K562 (cell line): Measurements from ENCODE around the gene TARP.
A peak's percentile ranks its signal among the peaks of the same experiment; 100 is the strongest.

ENCODE experiments used
- ATAC-seq: fragments of 200-7000 bp; cut with Tn5 transposase; 3 replicates; pipeline ENCODE4 v1.9.1; 2020; ENCODE audit warnings: moderate library complexity
- BruUV-seq: library from RNA; stranded (reverse); fragments of 400-500 nt; replicated peaks from 2 replicates; lab custom pipeline; 2021; lab: Mats Ljungman, UMichigan
- CTCF ChIA-PET: fragments of 300-600 bp; formaldehyde crosslinking; extraction: SDS; loops from one replicate; lab custom pipeline; 2021; ENCODE audit warnings: low intra/inter-chr PET ratio; lab: Yijun Ruan, JAX
- POLR2A ChIA-PET: fragments of 300-600, 350-650 bp; sonication (Branson Sonifier 250); formaldehyde crosslinking; extraction: SDS; loops from one replicate; lab custom pipeline; 2021; ENCODE audit warnings: antibody characterized with exemption, inconsistent platforms; lab: Yijun Ruan, JAX
- DNase-seq, 4 experiments: peaks; one replicate each; pipeline versions ENCODE4 v3.0.0 to v3.0.0-alpha.2; 2011 to 2018; ENCODE audit warnings: low spot score in 3 of 4, mixed read lengths in 3 of 4; ENCODE audit errors: extremely low read depth in 1 of 4
- FAIRE-seq: peaks from 2 replicates; lab custom pipeline; 2011; peaks lifted over from hg19 to GRCh38; lab: Jason Lieb, UNC
- H2AFZ ChIP-seq: 2 replicates; pipeline ENCODE4 v1.6.0; 2011; ENCODE audit warnings: low read depth, low read length, control low read depth, inconsistent platforms
- H3K27ac ChIP-seq: fragments of 200-600 bp; 3 replicates; pipeline ENCODE4 v1.8.0; 2011; ENCODE audit warnings: low read depth, mild to moderate bottlenecking, control low read depth, inconsistent platforms, low read length, moderate library complexity, mixed read lengths; ENCODE audit errors: extremely low read depth
- H3K27me3 ChIP-seq, 2 experiments: fragments of 300-600 bp in 1 of 2; 2 replicates in 1 of 2; 3 replicates in 1 of 2; pipeline versions ENCODE4 v1.6.0 to v1.8.0; 2011; ENCODE audit warnings: inconsistent platforms in 2 of 2, low read length in 2 of 2, mild to moderate bottlenecking in 1 of 2, mixed read lengths in 1 of 2, moderate library complexity in 1 of 2; ENCODE audit not compliant: control insufficient read depth in 2 of 2, insufficient read depth in 2 of 2
- H3K36me3 ChIP-seq: fragments of 300-600 bp; 3 replicates; pipeline ENCODE4 v1.8.0; 2011; ENCODE audit warnings: mild to moderate bottlenecking, low read length, inconsistent platforms; ENCODE audit not compliant: control insufficient read depth, insufficient read depth
- H3K4me1 ChIP-seq, 2 experiments: fragments of 200-600 bp in 1 of 2; replicated peaks in 1 of 2; 2 replicates in 1 of 2; 3 replicates in 1 of 2; pipeline versions ENCODE4 v1.5.1 to v1.8.0; 2011; ENCODE audit warnings: inconsistent platforms in 2 of 2, low read length in 2 of 2, mild to moderate bottlenecking in 1 of 2, mixed read lengths in 1 of 2, moderate library complexity in 1 of 2; ENCODE audit not compliant: control insufficient read depth in 2 of 2, insufficient read depth in 2 of 2
- H3K4me2 ChIP-seq: 2 replicates; pipeline ENCODE4 v1.6.1; 2011; ENCODE audit warnings: low read length, control low read depth, inconsistent platforms, mixed read lengths; ENCODE audit not compliant: insufficient read depth
- H3K4me3 ChIP-seq: fragments of 200-600 bp; sonication (generic), shearing (Covaris generic); 2 replicates; pipeline ENCODE4 v1.5.1; 2016; ENCODE audit warnings: control low read depth, inconsistent platforms
- H3K79me2 ChIP-seq: fragments of 200-600 bp; 3 replicates; pipeline ENCODE4 v1.8.0; 2011; ENCODE audit warnings: low read length, inconsistent platforms; ENCODE audit not compliant: control insufficient read depth, insufficient read depth
- H3K9ac ChIP-seq, 2 experiments: 2 replicates each; pipeline versions ENCODE4 v1.6.0 to v1.6.1; 2011; ENCODE audit warnings: low read depth in 2 of 2, low read length in 2 of 2, control low read depth in 1 of 2, inconsistent platforms in 1 of 2, mild to moderate bottlenecking in 1 of 2, mixed read lengths in 1 of 2; ENCODE audit not compliant: insufficient read depth in 1 of 2
- H3K9me1 ChIP-seq: one replicate; pipeline ENCODE4 v1.6.0; 2011; ENCODE audit warnings: inconsistent platforms, mild to moderate bottlenecking, low read length, moderate library complexity; ENCODE audit not compliant: control insufficient read depth, insufficient read depth
- H3K9me3 ChIP-seq: replicated peaks from 2 replicates; pipeline ENCODE4 v1.5.1; 2011; ENCODE audit warnings: low read depth, low read length, inconsistent platforms; ENCODE audit not compliant: control insufficient read depth, insufficient read depth
- H4K20me1 ChIP-seq: replicated peaks from 2 replicates; pipeline ENCODE4 v1.6.1; 2011; ENCODE audit warnings: low read length, inconsistent platforms, mixed read lengths; ENCODE audit not compliant: control insufficient read depth, insufficient read depth
- ATF3 ChIP-seq, 2 experiments: fragments of 450-650 bp in 1 of 2; sonication (generic) in 1 of 2; formaldehyde crosslinking in 1 of 2; IDR thresholded peaks in 1 of 2; conservative IDR thresholded peaks in 1 of 2; 2 replicates each; pipeline versions ENCODE4 v1.6.1 to v1.8.1; 2016 to 2023; ENCODE audit warnings: mild to moderate bottlenecking in 2 of 2, moderate library complexity in 2 of 2, inconsistent platforms in 1 of 2, missing genetic modification reagents in 1 of 2
- EGR1 ChIP-seq: fragments of 450-650 bp; conservative IDR thresholded peaks from 2 replicates; pipeline ENCODE4 v1.6.1; 2017; ENCODE audit warnings: mild to moderate bottlenecking
- FOSL1 ChIP-seq: fragments of 200-800 bp; sonication (Bioruptor generic); conservative IDR thresholded peaks from 2 replicates; pipeline ENCODE4 v1.6.1; 2016; ENCODE audit warnings: missing genetic modification characterization, missing compliant biosample characterization
- HNRNPL ChIP-seq: fragments of 200-400 bp; formaldehyde crosslinking; IDR thresholded peaks from 2 replicates; pipeline ENCODE4 v1.6.1; 2017; ENCODE audit warnings: low read depth, mild to moderate bottlenecking, low read length
- KDM1A ChIP-seq, 2 experiments: fragments of 450-650 bp; IDR thresholded peaks; 2 replicates each; pipeline ENCODE4 v1.6.1; 2016; ENCODE audit warnings: mild to moderate bottlenecking in 2 of 2
- NFE2 ChIP-seq: IDR thresholded peaks from 2 replicates; pipeline ENCODE4 v1.6.1; 2014; ENCODE audit warnings: antibody characterized with exemption, low read depth
- NFIC ChIP-seq: fragments of 450-650 bp; IDR thresholded peaks from 2 replicates; pipeline ENCODE4 v1.6.1; 2017; ENCODE audit warnings: mild to moderate bottlenecking, inconsistent platforms
- RFX1 ChIP-seq: fragments of 450-650 bp; IDR thresholded peaks from 2 replicates; pipeline ENCODE4 v1.6.1; 2016; ENCODE audit warnings: mild to moderate bottlenecking, moderate library complexity
- ZNF134 ChIP-seq: fragments of 250-450 bp; sonication (Bioruptor Pico); conservative IDR thresholded peaks from 2 replicates; pipeline ENCODE4 v1.4.0; 2020
- WGBS: fragments of 100-300 bp; shearing (Covaris generic); methylation state at CpG from one replicate; pipeline ENCODE4 v1.1.6; 2016; ENCODE audit warnings: low coverage, mixed read lengths; ENCODE audit not compliant: insufficient coverage; ENCODE audit errors: missing lambda C conversion rate; 5-methylcytosine and 5-hydroxymethylcytosine counted together
- in situ Hi-C: fragments of 300-500 bp; cut with MboI; formaldehyde crosslinking; loops from 4 replicates; pipeline ENCODE4 v1.15.0; 2018; ENCODE audit warnings: inconsistent platforms, mixed read lengths
- intact Hi-C: fragments of 100-400 bp; cut with micrococcal nuclease; formaldehyde crosslinking; loops from 2 replicates; pipeline ENCODE4 v1.14.2; 2022
- TF ChIP-seq, protein P1 (sequence below): sonication (generic); formaldehyde crosslinking; IDR thresholded peaks from 2 replicates; pipeline ENCODE4 v1.8.0; 2022; ENCODE audit warnings: mild to moderate bottlenecking, missing genetic modification reagents

TARP gene

GRCh38 chr7:38321967-38322366, 48.5 kb upstream of the TARP start:
- H3K27ac ChIP-seq, result no peak overlapping the region
- no TSS peak for BruUV-seq
- POLR2A ChIA-PET, result interaction anchor here (1.9 kb wide), 1 partner anchor 14 kb away, joined by 4 read pairs; no protein-coding TSS in a partner anchor
- H3K9me3 ChIP-seq, result no peaks in the 10 kb centered on the region
- H4K20me1 ChIP-seq, result no peaks in the 10 kb centered on the region
- no peak for FAIRE-seq
- H3K4me1 ChIP-seq, result peaks cover 0 to 3% of the 10 kb centered on the region in 2 experiments; a peak in 3 of 5 replicates
- CTCF ChIA-PET, result interaction anchor here (1.3 kb wide), 1 partner anchor 106 kb away, joined by 5 read pairs; no protein-coding TSS in a partner anchor
- DNase-seq, result no peak
- TF ChIP-seq HNRNPL (no peak), NFIC (peak; percentile 15; the same call in 1 of the 2 replicates)
- H3K79me2 ChIP-seq, result no peaks in the 10 kb centered on the region
- H3K4me2 ChIP-seq, result no peak overlapping the region
- 0 out of 5 replicates have a peak, but pooled peaks cover 0 to 5% of the 10 kb centered on the region in 2 experiments for H3K27me3 ChIP-seq
- no peak overlapping the region for H3K4me3 ChIP-seq
- intact Hi-C loops (no loop called here), in situ Hi-C loops (no loop called here)
- ATAC-seq, result no peak
- no peaks in the 10 kb centered on the region for H3K9me1 ChIP-seq
- H3K36me3 ChIP-seq, result no peaks in the 10 kb centered on the region
- WGBS, result 13% methylated on average over 2 of the region's 2 CpGs
- no peak overlapping the region for H2AFZ ChIP-seq
- H3K9ac ChIP-seq, result no peak overlapping the region

DNA sequence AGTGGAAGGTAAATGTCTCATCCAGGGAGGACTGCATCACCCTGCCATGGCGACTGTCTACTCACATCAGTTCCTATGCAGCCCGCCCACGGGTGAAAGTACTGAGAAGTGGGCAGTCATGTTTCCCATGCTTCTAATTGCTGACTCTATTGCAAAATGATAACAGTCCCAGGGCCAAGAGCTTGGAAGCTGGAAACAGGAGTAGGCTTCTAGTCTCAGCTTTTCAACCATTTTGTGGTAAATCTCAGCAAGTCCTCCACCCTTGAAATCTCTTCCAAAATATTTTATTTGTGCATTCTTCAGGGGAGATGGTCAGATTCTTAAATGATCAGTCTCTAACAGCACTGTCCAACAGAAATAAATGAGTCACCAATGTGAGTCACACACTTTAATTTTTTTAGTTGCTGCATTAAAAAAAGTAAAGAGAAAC, 48.1 kb upstream of the TARP start:
- POLR2A ChIA-PET, result interaction anchor here (1.9 kb wide), 1 partner anchor 14 kb away, joined by 4 read pairs; no protein-coding TSS in a partner anchor
- Histone ChIP-seq H3K4me3 (no peak overlapping the region), H3K27me3 (0 out of 5 replicates have a peak, but pooled peaks cover 0 to 5% of the 10 kb centered on the region in 2 experiments), H3K9ac (no peak overlapping the region), H3K9me3 (no peaks in the 10 kb centered on the region), H3K27ac (no peak overlapping the region), H2AFZ (no peak overlapping the region), H3K36me3 (no peaks in the 10 kb centered on the region), H4K20me1 (no peaks in the 10 kb centered on the region), H3K9me1 (no peaks in the 10 kb centered on the region), H3K79me2 (no peaks in the 10 kb centered on the region), H3K4me2 (no peak overlapping the region), H3K4me1 (no peaks in the 10 kb centered on the region; a peak in 1 of 5 replicates)
- intact Hi-C loops (no loop called here), in situ Hi-C loops (no loop called here)
- DNase-seq, result no peak
- CTCF ChIA-PET, result interaction anchor here (1.3 kb wide), 1 partner anchor 106 kb away, joined by 5 read pairs; no protein-coding TSS in a partner anchor
- no peak for ATAC-seq
- TF ChIP-seq NFE2 (no peak), RFX1 (0 out of 2 replicates have a peak, but pooled peaks have one; percentile 12), ATF3 (IDR thresholded peaks at IDR 0.05) (peak; percentile 45; the same call in 1 of the 2 replicates), ATF3 (CRISPR knock-in tag; conservative IDR thresholded peaks at IDR 0.05) (no peak), ZNF134 (no peak), KDM1A (IDR thresholded peaks at IDR 0.05) (peak; percentile 41 to 69; a peak in 3 of 4 replicates), EGR1 (peak; percentile 47), FOSL1 (tag) (peak; percentile 56)
- TF ChIP-seq, protein P1, sequence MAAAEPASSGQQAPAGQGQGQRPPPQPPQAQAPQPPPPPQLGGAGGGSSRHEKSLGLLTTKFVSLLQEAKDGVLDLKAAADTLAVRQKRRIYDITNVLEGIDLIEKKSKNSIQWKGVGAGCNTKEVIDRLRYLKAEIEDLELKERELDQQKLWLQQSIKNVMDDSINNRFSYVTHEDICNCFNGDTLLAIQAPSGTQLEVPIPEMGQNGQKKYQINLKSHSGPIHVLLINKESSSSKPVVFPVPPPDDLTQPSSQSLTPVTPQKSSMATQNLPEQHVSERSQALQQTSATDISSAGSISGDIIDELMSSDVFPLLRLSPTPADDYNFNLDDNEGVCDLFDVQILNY, result no peak
- 6% methylated on average over 3 of the region's 3 CpGs for WGBS
- BruUV-seq, result no TSS peak
- FAIRE-seq, result no peak
